ENCODE data around the gene MPC1L.

MPC1L gene

DNA sequence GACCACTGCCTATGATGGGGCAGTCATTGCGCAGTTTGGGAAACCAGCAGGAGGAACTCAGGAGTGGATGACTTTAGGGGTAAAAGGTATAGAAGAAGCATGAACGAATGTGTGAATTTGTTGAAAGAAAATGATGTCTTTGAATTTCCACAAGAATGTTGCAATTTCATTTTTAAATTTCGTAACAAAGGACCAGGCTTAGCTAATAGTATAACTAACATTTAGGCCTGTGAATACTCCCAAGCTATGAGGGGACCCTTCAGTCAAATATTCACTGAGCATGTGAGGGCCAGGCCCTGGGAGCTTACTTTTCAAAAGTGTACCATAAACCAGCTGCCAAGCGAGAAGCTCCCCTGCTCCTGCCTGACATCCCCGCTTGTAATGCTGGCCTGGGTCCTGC is 5.3 kb downstream of the MPC1L start:
- DNase-seq (ENCODE audit: low spot score), result no peak

DNA sequence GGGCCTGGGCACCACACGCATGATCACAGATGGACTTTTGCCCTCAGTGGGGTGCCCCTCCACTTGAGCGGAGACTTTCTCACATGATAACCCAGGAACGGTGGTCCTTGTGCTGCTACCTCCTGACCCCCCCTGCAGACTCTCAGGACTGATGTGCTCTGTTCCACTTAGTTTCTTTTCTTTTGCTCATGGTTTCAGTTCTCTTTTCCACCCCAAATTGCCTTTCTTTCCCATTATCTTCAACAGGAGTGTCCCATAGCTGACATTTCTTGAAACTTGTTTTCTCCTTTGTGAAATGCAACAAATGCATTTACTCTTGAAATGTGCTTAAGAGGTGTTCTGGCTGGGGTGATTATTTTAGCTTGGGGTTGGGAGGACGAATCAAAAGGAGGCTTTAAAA is 9.0 kb downstream of the MPC1L start:
- no peak for DNase-seq (ENCODE audit: low spot score)

DNA sequence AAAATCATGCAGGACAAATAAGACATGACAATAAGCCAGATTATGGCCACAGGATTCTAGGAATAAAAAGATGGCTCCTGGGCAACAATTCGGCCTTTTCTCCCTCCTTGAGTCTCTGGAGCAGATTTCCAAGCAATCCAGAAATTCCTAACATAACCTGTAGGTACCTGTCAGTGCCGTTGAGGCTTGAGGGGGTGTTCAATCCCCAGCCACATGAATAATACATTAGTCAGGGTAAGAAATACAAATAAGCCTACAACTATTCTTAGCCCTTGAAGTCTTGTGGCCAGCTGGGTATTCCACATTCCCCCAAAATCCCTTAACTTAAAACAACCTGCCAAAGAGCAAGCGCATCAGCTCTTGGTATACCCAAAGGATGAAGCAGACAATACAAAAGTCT is 14.5 kb downstream of the MPC1L start:
- DNase-seq (ENCODE audit: low spot score), result no peak

DNA sequence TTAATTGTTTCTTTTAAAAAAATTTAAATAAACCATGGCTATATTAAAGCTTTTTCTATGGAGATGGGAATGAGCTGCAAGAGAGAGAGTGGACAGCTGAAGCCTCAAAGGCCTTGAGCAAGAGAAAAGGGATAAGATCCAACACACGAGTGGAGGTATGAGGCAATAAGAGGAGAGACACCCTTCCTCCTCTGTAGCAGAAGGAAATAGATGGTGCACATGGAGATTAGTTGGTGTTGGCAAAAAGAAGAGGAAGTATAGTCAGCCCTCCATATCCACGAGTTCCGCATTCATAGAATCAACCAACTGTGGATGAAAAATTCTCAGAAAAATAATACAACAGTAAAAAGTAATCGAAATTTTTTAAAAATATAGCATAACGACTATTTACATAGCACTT is 20.9 kb downstream of the MPC1L start:
- DNase-seq (ENCODE audit: low spot score), result no peak

DNA sequence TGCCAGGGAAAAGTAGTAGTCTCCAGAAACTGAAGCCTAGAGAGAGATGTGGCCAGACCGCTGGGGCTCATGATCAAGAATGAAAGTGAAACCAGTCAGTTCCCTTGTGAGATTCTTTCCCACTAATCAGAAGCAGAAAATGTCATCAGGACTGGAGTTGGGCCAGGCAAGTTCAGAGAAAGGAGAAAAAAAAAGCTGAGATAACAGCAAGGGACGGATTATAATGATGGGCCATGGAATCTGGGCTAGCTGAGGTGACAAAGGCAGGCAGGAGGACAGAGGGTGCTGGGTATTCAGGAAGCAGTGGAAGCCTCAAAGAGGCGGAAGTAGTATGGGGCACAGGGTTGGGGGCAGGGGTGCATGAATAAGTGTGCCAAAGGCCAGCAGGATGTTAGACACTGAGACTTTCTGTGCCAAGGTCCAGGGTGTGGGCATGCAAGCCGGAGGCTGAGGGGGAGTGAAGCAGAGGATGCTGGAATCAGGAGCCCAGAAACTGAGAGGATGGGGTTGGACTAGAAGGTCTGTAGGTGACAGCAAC is 21.7 kb downstream of the MPC1L start:
- DNase-seq (ENCODE audit: low spot score), result peak; percentile 39

DNA sequence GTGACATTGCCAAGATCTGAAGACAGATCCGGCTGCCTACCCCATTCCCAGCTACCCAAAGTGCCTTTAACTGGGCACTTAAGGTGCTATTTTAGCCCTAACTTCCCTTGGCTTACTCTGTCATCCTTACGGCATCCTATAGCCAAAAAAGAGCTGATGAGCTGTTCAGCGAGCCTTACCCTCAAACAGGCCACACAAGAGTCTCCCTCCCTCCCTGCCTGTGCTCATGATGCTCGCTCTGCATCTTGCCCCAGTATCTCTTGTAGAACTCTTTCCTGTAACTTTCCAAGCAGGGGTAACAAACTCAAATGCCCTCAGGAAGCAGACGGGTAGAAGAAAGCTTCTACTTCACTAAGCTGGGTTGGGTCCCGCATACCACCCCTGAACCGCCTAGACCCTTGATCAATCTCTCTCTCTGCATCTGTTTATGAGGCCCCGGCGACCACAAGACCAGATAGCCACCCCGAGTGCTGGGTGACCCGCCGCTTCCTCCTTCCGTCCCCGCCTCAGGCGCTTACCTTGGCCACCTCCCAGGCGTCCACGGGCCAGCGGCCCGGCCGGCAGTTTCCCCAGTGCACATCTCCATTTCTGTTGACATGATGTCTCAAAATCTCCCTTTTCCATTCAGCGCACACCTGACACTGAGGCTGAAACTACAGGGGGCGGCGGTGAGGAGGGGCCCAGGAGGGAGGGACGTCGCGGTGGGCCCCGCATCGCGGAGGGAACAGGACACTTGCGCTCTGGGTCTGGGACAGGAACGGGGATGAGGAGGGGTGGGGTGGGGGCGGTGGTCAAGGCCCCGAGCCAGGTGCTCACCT is 23.5 kb downstream of the MPC1L start:
- peak; percentile 26 for DNase-seq (ENCODE audit: low spot score)

DNA sequence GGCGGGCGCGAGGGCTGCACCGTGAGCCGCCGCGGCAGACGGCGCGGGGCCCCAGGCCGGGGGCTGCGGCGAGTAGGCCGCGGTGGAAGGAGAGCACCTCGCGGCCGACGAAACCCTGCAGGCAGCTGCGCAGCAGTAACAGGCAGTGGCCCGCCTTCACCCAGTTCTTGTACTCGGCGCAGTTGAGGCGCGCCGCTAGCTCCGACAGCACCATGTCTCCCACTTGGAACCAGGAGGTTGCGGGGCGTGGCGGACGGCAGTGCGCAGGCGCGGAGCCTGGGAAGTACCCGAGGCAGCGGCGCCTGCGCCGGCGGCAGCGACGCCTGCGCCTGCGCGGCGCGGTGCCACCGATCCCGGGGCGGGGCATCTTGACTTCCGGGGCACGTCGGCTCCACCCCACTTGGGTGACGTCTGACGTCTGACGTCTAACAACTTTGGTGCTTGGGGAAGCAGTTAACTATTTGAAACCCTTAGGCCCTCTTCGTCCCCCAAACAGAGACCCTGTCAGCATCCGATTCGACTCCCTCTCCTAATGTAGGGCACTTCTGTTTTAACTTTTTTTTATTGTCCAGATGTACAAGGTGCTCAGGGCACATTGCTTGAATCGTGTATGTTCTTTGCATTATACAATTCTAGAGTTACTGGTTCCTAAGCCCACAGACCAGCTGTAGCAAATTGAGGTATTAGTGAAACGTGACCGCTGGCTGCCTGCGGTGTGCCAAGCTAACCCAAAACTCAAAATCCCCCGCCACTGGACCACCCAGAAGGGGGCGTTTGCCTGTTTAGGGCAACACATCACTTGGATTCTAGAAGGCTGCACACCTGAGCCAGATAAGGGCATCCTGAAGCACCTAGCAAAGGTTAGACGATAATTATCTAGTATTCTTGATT is 24.3 kb downstream of the MPC1L start, which contains the start of gene CXorf38:
Gene CXorf38 (minus strand): TSS at position 255 of the 891 bp plus-strand sequence. CDS start 41 bp downstream, at position 214.
- DNase-seq (ENCODE audit: low spot score), result peak; percentile 84

DNA sequence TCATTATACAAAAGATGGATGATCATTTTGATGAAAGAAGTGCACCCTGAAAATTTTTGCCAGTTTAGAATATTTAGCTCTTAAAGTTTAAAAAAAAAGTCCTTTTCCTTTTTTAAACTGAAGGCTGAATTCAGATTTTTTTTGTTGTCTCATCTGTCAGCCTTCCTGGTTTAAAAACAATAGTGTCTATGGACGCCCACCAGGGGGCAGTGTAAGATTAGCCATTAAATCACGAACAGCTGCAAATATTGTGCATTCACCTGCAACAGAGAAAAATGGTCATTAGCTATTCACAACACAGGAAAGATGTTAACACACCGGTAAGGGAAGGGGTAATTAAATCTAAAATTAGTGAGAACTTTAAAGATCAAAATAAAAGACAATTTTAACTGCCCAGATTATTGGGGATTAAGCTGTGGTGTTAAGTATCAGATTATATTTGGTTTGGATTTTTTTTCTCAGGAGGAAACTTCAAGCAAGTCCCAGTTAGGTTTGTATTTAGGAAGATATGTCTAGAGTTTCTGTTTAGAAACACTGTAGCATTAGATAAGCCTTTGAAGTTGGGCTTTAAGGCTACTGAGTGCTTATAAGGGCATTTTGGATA is 28.5 kb downstream of the MPC1L start:
- peak; percentile 59 for DNase-seq (ENCODE audit: low spot score)

DNA sequence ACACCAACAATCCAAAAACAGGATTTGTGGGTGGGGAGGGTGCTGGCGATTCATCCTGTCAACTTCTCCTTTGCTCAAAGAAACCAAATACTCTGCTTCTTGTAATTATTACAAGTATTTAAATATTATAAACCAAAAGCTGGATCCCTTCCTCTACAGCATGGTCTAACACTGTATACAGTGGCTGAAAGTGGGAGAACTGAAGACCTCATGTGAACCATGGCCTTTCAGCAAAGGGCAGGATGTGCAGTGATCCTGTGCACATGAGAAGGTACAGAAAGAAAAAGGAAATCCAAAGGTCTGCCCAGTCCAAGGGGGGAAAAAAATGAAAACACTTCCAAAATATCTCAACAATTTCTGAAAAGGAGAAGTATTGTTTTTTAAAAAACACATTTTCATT is 29.4 kb downstream of the MPC1L start:
- no peak for DNase-seq (ENCODE audit: low spot score)

DNA sequence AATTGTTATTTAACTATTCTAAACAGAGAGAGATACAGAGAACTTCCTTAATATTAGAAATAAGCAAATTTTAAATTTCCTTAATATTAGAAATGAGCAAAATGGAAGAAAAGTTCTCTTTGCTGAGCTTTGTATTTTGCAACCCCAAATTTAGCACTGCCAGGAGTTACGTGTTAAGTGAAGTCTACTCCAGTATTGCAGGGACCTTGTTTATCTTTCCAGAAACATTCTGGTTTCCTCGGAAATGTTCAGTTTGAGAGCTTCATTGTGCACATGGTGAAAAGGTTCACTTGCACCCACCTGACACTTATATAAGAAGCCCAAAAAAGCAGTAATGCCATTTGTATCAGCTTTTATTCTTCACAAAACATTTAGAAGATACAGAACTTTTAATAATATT is 30.3 kb downstream of the MPC1L start:
- DNase-seq (ENCODE audit: low spot score), result no peak

DNA sequence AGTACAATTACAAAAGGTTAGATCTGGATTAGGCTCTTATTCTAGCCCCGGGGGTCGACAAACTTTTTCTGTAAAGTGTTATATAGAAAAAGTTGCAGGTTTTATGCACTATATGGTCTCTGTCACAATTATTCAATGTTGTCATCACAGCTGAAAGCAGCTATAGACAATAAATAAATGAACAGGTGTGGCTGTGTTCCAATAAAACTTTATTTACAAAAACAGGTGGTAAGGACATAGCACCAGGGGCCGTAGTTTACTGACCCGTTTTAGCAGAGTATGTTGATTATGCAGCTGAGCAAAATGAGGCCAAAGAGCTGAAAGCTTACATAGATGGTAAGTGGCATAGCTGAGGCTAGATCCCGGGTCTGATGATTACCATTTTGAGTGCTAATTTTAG is 37.2 kb downstream of the MPC1L start:
- DNase-seq (ENCODE audit: low spot score), result no peak

DNA sequence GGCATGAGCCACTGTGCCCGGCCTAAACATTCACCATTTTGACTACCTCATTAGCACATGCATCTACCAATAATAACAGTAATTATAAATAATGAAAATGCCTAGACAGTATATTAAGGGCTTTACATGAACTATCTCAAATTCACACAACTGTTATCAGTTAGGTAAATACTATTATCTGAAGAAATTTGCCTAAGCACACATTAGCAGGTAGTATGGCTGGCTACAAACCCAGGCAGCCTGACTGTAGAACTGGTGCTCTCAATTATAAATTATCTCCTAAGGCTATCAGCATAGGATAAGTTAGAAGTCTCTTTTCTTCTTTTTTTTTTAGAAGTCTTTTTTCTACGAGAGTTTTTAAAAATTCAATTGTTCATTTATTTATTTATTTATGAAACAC is 38.3 kb downstream of the MPC1L start:
- no peak for DNase-seq (ENCODE audit: low spot score)

DNA sequence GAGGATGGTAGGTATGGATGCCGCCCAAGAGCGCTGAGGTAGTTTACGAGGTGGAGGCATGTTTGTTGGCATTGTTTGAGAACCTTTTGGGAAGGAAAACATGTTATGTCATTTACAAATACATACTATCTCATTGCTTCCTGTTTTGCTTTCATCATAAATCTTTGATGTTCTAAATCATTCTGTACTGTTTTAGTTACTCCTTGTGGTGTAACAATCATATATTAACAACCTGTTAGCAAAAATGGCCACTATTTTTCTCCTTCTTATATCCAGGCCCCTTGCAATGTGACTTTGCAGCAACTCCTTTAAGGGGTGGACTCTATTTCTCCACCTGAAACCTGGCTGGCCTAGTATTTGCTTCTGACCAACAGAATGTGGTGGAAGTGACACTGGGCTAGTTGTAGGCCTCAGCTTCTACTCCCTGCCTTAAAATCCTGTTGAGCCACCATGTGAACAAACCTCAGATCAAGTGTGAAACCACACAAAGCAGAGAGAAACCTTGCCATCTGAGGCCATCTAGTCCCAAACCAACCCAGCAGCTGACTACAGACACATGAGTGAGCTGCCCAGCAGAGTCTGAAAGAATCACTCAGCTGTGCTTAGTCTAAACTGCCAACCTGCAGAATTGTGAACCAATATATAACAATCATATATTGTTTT is 40.0 kb downstream of the MPC1L start:
- no peak for DNase-seq (ENCODE audit: low spot score)

DNA sequence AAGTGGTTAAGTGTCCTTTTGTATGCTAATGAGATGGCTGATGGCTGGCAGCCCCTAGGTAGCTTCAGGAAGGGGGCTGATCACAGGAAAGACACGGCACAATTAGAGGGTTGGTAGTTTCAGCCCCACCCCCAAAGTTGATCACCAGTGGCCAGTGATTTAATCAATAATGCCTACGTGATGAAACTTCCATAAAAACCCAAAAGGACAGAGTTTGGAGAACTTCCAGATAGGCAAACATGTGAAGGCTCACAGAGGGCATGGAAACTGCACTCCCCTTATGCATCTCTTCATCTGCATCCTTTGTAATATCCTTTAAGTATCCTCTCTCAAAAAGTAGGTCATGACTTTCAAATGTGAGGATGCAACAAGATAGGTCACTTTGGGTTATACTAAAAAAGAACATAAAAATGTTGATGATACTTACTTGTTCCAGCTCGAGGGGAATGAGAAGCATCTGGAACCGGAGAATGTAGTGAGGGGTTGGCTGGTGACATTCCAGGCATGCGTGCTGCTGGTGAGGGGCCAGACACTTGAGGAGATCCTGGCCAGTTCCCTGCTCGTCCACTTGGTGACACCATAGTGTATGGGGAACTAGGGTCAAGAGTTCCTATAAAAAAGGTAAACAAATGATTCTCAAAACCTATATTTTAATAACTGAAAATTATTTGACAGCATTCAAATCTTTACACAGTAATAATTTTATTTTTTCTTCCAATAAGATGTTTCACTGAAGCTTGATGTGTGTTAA is 40.8 kb downstream of the MPC1L start:
- no peak for DNase-seq (ENCODE audit: low spot score)

DNA sequence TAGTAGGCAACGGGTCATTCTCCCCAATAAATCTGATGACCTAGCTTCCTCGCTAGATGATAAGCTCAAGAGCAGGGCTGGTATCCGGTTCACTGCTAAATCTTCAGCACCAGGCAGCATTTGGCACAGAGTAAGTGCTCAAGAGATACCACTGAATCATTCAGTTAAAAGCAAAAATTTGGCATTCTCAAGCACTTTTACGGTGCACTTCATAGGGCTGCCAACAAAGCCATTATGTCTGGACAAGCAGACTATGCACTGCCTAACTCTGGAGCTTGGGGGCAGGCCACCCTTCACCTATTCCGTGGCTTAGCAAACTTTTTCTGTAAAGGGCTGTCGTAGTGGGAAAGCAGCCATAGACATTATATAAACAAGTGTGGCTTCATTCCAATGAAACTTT is 47.9 kb downstream of the MPC1L start:
- no peak for DNase-seq (ENCODE audit: low spot score)

Data from SW480 (cell line).